Measurements from ENCODE around the gene RCAN1.

DNA sequence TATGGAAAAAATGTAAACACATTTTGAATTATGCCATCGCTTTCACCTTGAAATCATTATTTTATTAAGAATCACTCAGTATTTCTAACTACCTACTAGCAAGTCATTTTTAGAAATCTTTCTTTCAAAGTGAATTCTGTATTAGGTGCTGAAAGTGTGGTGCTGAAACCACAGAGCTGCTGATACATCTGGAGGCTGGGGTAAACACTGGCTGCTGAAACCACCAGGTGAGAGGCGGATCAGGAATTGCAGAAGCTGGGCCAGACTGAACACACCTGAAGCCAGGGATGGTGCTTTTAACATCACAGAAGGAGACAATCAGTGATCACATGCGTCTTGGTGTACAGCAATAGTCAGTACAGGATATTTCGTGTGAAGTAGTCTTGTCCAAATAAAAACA lies 60.7 kb downstream of the RCAN1 start:
- TF ChIP-seq, protein P1, sequence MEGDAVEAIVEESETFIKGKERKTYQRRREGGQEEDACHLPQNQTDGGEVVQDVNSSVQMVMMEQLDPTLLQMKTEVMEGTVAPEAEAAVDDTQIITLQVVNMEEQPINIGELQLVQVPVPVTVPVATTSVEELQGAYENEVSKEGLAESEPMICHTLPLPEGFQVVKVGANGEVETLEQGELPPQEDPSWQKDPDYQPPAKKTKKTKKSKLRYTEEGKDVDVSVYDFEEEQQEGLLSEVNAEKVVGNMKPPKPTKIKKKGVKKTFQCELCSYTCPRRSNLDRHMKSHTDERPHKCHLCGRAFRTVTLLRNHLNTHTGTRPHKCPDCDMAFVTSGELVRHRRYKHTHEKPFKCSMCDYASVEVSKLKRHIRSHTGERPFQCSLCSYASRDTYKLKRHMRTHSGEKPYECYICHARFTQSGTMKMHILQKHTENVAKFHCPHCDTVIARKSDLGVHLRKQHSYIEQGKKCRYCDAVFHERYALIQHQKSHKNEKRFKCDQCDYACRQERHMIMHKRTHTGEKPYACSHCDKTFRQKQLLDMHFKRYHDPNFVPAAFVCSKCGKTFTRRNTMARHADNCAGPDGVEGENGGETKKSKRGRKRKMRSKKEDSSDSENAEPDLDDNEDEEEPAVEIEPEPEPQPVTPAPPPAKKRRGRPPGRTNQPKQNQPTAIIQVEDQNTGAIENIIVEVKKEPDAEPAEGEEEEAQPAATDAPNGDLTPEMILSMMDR (IDR thresholded peaks at IDR 0.05 in 2 of 3, conservative IDR thresholded peaks at IDR 0.05 in 1 of 3; ENCODE audit: insufficient read depth in 2 of 3, low read depth in 1 of 3, low read length in 3 of 3) = no peak
- TF ChIP-seq MAFG (tag; conservative IDR thresholded peaks at IDR 0.05) (no peak), RBM25 (IDR thresholded peaks at IDR 0.05; ENCODE audit: low read depth, low read length, severe bottlenecking) (no peak), ZZZ3 (IDR thresholded peaks at IDR 0.05) (no peak), TCF7L2 (IDR thresholded peaks at IDR 0.05; ENCODE audit: low read depth, low read length) (no peak), RAD21 (CRISPR knock-in tag; conservative IDR thresholded peaks at IDR 0.05 in 1 of 2, IDR thresholded peaks at IDR 0.05 in 1 of 2) (no peak), MYNN (IDR thresholded peaks at IDR 0.05) (no peak), MYNN (CRISPR knock-in tag; IDR thresholded peaks at IDR 0.05) (no peak), HNRNPLL (IDR thresholded peaks at IDR 0.05; ENCODE audit: low read depth, low read length, poor library complexity, severe bottlenecking) (no peak), POLR2AphosphoS5 (IDR thresholded peaks at IDR 0.05; ENCODE audit: control insufficient read depth, insufficient read depth, low read depth, low read length) (no peak), NBN (IDR thresholded peaks at IDR 0.05; ENCODE audit: low read depth) (no peak), MBD2 (IDR thresholded peaks at IDR 0.05; ENCODE audit: borderline replicate concordance, low read depth) (no peak)
- TF ChIP-seq, protein P2, sequence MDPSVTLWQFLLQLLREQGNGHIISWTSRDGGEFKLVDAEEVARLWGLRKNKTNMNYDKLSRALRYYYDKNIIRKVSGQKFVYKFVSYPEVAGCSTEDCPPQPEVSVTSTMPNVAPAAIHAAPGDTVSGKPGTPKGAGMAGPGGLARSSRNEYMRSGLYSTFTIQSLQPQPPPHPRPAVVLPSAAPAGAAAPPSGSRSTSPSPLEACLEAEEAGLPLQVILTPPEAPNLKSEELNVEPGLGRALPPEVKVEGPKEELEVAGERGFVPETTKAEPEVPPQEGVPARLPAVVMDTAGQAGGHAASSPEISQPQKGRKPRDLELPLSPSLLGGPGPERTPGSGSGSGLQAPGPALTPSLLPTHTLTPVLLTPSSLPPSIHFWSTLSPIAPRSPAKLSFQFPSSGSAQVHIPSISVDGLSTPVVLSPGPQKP (CRISPR knock-in tag; IDR thresholded peaks at IDR 0.05) = no peak
